Brain microvascular endothelial cell (primary cell): Measurements from ENCODE around the gene LRP5.

ENCODE experiments used
- DNase-seq: peaks from one replicate; pipeline ENCODE4 v3.0.0-alpha.2; 2020
- H3K27ac ChIP-seq: fragments of 250-450 bp; sonication (Bioruptor Pico); 2 replicates; pipeline ENCODE4 v1.5.1; 2020; ENCODE audit warnings: mild to moderate bottlenecking, moderate library complexity
- H3K27me3 ChIP-seq: fragments of 250-450 bp; sonication (Bioruptor Pico); replicated peaks from 2 replicates; pipeline ENCODE4 v1.5.1; 2020; ENCODE audit warnings: mild to moderate bottlenecking
- H3K36me3 ChIP-seq: fragments of 250-450 bp; sonication (Bioruptor Pico); replicated peaks from 2 replicates; pipeline ENCODE4 v1.5.1; 2020; ENCODE audit warnings: mild to moderate bottlenecking
- H3K4me3 ChIP-seq: 2 replicates; pipeline ENCODE4 v1.5.1; 2011; ENCODE audit warnings: low read depth, mild to moderate bottlenecking, control low read depth, low read length, moderate library complexity
- CTCF ChIP-seq: IDR thresholded peaks from 2 replicates; pipeline ENCODE4 v1.5.1; 2011; ENCODE audit warnings: low read depth, mild to moderate bottlenecking, moderate library complexity, low read length, control low read depth, inconsistent platforms; ENCODE audit errors: missing control alignments
- in situ Hi-C: cut with HindIII; loops from 2 replicates; pipeline ENCODE4 v1.10.0; 2017; ENCODE audit warnings: low sequenced_read_pairs, low pct_ligation_motif_present

LRP5 gene

GRCh38 chr11:68440224-68440623 is 127.8 kb downstream of the LRP5 start:
- DNase-seq, result no peak
- H3K36me3 ChIP-seq, result peaks cover 12% of the 10 kb centered on the region
- no peak overlapping the region for H3K27ac ChIP-seq
- TF ChIP-seq CTCF, result no peak
- no peak overlapping the region for H3K4me3 ChIP-seq
- H3K27me3 ChIP-seq, result no peaks in the 10 kb centered on the region
- in situ Hi-C loops, result no loop called here

- in situ Hi-C loops, result no loop called here
- peak; percentile 36 for DNase-seq
- H3K27me3 ChIP-seq, result no peaks in the 10 kb centered on the region
- TF ChIP-seq CTCF, result no peak
- no peak overlapping the region for H3K4me3 ChIP-seq
- H3K36me3 ChIP-seq, result peaks cover 6% of the 10 kb centered on the region
- H3K27ac ChIP-seq, result no peak overlapping the region
These were observed 129.3 kb downstream of the LRP5 start for GRCh38 chr11:68441466-68442230.

- no peak for DNase-seq
- H3K27me3 ChIP-seq, result no peaks in the 10 kb centered on the region
- H3K4me3 ChIP-seq, result no peak overlapping the region
- H3K36me3 ChIP-seq, result peaks cover 10% of the 10 kb centered on the region
- in situ Hi-C loops, result no loop called here
- H3K27ac ChIP-seq, result no peak overlapping the region
- TF ChIP-seq CTCF, result no peak
These were observed 130.0 kb downstream of the LRP5 start for GRCh38 chr11:68442433-68442832.

GRCh38 chr11:68444566-68444965 is 132.2 kb downstream of the LRP5 start:
- Histone ChIP-seq H3K27ac (no peak overlapping the region), H3K36me3 (peaks cover 4% of the 10 kb centered on the region), H3K27me3 (no peaks in the 10 kb centered on the region), H3K4me3 (no peak overlapping the region)
- no peak for TF ChIP-seq CTCF
- no peak for DNase-seq
- in situ Hi-C loops, result no loop called here

GRCh38 chr11:68445531-68446035 is 133.2 kb downstream of the LRP5 start:
- TF ChIP-seq CTCF, result no peak
- peaks cover 4% of the 10 kb centered on the region for H3K36me3 ChIP-seq
- DNase-seq, result no peak
- no peak overlapping the region for H3K27ac ChIP-seq
- no peak overlapping the region for H3K4me3 ChIP-seq
- in situ Hi-C loops, result no loop called here
- H3K27me3 ChIP-seq, result no peaks in the 10 kb centered on the region
